C4-2B (cell line): ENCODE measurements around the gene SDS.

Source experiments
- H3K27ac ChIP-seq: fragments of 450-650 bp; 2 replicates; pipeline ENCODE4 v1.5.1; 2017
- ZFX ChIP-seq: fragments of 450-650 bp; IDR thresholded peaks from 2 replicates; pipeline ENCODE4 v1.6.1; 2017
- TF ChIP-seq, protein P1 (sequence below): fragments of 450-650 bp; conservative IDR thresholded peaks from 2 replicates; pipeline ENCODE4 v1.5.1; 2017; ENCODE audit warnings: mild to moderate bottlenecking

The SDS gene

DNA sequence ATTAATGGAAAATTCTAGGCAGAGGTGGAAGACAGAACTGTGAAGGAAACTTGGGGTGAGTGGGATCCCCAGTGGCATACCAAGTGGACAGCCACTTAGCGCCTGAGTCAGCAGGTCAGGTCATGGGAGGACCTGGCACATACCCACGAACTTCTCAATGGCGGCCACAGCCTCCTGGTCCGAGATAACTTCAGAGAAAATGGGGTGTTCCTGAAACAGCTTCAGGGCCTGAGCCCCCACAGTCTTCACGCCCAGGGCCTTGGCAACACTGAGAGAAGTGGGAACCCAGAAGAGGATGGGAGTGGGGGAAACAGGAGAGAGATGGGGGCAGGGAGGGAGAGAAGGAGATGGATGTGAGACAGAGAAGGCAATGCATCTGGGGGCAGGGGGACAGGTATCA, 9.9 kb downstream of the SDS start:
- no peak for TF ChIP-seq ZFX
- TF ChIP-seq, protein P1, sequence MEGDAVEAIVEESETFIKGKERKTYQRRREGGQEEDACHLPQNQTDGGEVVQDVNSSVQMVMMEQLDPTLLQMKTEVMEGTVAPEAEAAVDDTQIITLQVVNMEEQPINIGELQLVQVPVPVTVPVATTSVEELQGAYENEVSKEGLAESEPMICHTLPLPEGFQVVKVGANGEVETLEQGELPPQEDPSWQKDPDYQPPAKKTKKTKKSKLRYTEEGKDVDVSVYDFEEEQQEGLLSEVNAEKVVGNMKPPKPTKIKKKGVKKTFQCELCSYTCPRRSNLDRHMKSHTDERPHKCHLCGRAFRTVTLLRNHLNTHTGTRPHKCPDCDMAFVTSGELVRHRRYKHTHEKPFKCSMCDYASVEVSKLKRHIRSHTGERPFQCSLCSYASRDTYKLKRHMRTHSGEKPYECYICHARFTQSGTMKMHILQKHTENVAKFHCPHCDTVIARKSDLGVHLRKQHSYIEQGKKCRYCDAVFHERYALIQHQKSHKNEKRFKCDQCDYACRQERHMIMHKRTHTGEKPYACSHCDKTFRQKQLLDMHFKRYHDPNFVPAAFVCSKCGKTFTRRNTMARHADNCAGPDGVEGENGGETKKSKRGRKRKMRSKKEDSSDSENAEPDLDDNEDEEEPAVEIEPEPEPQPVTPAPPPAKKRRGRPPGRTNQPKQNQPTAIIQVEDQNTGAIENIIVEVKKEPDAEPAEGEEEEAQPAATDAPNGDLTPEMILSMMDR: no peak
- H3K27ac ChIP-seq: no peak overlapping the region

DNA sequence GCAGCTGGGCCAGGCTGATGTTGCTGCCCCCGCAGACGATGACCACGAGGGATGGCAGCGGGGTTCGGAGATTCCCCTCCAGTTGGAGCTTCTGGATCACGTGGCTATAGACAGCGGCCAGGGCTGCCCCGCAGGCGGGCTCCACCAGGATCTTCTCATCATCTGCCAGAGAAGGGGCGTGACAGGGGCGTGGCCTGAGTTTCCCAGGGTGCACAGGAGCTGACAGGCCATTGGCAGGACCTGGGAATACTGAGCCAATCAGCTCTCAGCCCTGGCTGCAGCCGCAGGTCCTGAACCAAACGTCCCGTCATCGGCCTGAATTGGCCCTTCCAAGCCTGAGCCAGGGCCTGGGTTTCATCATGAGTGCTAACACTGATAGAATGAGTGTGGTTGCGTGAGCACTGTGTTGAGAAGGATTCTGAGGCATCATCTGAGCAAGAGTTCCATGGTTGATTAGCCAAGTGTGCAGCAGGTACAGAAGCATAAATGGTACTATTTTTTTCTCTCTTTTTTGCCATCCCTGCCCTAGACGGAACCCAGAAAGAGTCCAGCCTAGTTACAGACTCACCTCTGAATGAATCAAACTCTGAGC, 10.6 kb downstream of the SDS start:
- TF ChIP-seq, protein P1: no peak
- TF ChIP-seq ZFX: no peak
- no peak overlapping the region for H3K27ac ChIP-seq

DNA sequence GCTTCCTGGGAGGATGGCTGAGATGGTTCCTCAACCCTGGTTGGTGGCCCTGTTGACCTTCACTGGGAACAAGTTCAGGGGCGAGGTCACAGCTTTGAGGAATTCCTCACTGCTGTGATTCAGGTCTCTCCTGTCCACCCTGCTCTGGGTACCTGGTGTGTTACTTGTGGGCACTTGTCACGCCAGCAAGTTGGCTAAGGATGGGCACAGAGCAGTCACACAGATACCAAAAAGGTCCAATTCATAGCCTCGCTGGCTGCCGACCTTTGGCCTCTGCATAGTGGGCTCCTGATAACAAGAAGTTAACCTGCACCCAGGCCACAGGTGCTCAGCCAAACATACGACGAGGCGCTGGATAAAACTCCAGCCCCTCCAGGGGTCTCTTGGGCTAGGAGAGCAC, 11.2 kb downstream of the SDS start:
- TF ChIP-seq, protein P1: no peak
- TF ChIP-seq ZFX: no peak
- no peak overlapping the region for H3K27ac ChIP-seq

DNA sequence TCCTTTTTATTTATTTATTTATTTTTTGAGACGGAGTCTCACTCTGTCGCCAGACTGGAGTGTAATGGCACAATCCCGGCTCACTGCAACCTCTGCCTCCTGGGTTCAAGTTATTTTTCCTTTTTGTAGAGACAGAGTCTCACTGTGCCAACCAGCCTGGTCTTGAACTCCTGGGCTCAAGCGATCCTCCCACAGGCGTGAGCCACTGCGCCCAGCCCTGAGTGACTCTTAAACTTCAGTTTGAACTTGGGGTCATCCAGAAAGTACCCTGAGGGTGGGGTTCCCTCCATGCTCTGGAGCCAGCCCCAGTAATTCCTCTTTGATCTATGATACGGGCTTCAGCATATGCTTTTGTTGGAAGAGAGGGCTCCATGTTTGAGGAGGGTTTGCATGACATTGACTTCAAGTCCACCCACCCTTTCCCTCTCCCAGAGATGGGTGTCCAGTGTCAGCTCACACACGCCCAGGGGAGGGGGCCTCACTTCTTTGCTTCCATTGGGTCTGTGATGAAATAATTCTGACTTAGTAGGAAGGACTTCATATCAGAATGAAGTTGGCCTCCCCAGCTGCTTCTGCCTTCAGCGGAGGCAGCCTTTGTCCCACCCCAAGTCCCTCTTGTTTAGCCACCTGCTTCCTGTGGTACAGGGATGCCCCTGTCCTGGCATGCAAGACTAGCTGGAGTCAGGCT, 11.9 kb downstream of the SDS start:
- TF ChIP-seq, protein P1: no peak
- no peak for TF ChIP-seq ZFX
- no peak overlapping the region for H3K27ac ChIP-seq

DNA sequence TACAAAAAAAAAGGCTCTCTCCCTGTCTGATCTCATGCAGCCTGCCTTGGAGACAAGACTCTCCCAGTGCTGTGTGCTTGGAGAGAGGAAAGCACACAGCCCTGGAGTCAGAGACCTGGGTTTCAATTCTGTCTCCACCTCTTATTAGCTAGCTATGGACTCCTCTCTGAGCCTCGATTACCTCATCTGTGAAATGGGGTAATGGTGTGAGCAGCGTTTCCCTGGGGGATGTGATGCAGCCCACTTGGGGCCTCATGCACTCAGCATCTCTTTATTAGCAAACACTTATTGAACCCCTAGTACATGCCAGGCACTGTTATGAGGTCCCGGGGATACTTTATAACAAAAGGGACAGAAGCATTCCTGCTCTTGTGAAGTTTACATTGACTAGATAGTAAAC, 12.5 kb downstream of the SDS start:
- TF ChIP-seq, protein P1: no peak
- no peak for TF ChIP-seq ZFX
- H3K27ac ChIP-seq: no peak overlapping the region

DNA sequence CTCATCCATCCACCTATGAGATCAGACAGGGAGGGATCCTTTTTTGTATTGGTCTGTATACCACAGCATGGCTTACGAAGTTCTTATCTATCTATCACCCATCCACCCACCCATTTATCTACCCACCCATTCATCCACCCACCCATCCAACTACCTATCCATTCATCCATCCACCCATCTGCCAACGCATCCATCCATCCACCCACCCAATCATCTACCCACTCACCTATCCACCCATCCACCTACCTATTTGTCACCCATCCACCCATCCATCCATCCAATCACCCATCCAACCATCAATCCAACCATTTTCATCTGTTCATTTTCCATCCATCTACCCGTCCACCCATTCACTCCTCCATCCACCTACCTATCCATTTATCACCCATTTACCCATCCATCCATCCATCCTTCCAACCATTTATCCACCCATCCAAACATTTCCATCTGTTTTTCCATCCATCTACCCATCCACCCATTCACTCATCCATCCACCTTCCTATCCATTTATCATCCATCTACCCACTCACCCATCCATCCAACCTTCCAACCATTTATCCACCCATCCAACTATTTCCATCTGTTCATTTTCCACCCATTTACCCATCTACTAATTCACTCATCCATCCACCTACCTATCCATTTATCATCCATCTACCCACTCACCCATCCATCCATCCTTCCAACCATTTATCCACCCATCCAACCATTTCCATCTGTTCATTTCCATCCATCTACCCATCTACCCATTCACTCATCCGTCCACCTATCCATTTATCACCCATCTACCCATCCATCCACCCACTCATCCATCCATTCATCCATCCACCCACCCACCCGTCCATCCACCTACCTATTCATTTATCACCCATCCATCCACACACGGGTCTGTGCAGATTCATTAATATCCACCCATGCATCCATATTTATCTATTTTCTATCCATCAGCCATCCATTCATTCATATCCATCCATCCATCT, 13.3 kb downstream of the SDS start:
- H3K27ac ChIP-seq: no peak overlapping the region
- TF ChIP-seq, protein P1: no peak
- TF ChIP-seq ZFX: no peak

DNA sequence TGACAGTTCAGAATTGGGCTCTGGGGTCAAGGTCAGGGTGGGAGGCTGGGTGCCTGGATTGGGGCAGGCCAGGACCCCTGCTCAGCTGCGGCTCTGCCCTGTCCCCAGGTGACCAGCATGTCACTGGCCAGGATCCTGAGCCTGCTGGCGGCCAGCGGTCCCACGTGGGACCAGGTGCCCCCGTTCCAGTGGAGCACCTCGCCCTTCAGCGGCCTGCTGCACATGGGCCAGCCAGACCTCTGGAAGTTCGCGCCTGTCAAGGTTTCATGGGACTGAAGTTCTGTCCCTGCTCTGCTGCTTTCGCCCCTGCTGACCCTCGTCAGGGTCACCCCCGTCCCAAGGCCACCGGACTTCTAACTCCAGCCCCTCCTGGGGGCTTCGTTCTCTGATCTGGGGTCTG, 15.3 kb downstream of the SDS start:
- TF ChIP-seq, protein P1: no peak
- no peak for TF ChIP-seq ZFX
- no peak overlapping the region for H3K27ac ChIP-seq
